G401 (cell line): ENCODE data around the gene AADACL4. TPM values are rescaled to one million over a fixed set of nuclear protein-coding genes. Genes with fewer than 3 reads are reported as not detected.
"Not testable (repeated sequence)": the region's sequence is repeated elsewhere in the genome, so short reads cannot be mapped to it uniquely, and the experiment has no call there.

ENCODE experiments used
- DNase-seq: peaks from one replicate; pipeline ENCODE4 v3.0.0-alpha.2; 2015; ENCODE audit warnings: low spot score
- in situ Hi-C: cut with HindIII; loops from 2 replicates; pipeline ENCODE4 v1.10.0; 2016; ENCODE audit warnings: low sequenced_read_pairs, mixed read lengths
- total RNA-seq: library from RNA; depleted of rRNA; stranded (reverse); fragments of >200 nt; shearing (Covaris generic); gene quantifications from 2 replicates; pipeline ENCODE4 v1.2.3, GENCODE V29; 2014

The AADACL4 gene
- total RNA-seq, 1 experiment from 2014 or later: not detected

DNA sequence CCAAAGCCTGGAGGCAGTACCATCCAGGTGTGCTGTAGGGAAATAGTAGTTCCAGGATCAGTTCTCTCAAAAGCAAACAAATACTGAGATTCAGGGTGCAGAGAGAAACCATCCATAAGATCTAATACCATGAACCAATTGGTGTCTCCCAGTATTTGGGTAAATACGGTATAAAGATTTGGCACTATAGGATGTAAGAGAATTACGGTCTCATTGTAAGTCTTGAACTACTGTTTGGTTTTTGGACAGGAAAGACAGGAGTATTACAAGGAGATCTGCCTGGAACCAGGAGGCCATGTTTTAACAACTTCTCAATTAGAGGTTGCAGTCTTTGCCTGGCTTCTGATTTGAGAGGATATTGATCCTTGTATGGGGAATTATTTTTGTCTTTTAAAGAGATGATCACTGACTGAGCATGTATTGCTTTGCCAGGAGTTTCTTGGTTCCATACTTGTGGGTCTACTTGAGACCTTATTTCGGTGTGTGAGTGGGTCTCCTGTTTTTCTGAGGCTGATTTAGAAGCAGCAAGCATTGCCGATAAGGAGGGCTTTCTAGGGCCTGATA lies 10.2 kb downstream of the AADACL4 start:
- DNase-seq: no peak
- in situ Hi-C loops: no loop called here

- in situ Hi-C loops: no loop called here
- DNase-seq: no peak
Measured at GRCh38 chr1:12654657-12655056, 10.8 kb downstream of the AADACL4 start.

DNA sequence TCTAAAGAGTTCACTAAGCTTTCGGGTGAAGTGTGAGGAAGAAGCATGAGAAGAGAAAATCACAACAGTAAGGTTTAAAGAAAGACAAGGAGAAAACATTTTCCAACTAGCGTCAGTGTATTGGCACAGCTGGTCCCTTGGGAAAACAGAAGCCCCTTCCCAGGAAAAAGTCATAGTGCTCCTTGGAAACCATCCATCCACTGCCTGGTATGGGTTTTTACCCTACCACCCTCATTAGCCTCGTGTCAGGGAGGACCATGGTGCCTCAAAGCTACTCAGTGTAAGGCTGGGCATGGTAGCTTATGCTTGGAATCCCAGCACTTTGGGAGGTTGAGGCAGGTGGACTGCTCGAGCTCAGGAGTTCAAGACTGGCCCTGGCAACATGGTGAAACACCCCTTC lies 12.7 kb downstream of the AADACL4 start:
- no peak for DNase-seq
- in situ Hi-C loops: no loop called here

- DNase-seq: no peak
- in situ Hi-C loops: no loop called here
Measured at GRCh38 chr1:12657060-12657884, 13.4 kb downstream of the AADACL4 start.

DNA sequence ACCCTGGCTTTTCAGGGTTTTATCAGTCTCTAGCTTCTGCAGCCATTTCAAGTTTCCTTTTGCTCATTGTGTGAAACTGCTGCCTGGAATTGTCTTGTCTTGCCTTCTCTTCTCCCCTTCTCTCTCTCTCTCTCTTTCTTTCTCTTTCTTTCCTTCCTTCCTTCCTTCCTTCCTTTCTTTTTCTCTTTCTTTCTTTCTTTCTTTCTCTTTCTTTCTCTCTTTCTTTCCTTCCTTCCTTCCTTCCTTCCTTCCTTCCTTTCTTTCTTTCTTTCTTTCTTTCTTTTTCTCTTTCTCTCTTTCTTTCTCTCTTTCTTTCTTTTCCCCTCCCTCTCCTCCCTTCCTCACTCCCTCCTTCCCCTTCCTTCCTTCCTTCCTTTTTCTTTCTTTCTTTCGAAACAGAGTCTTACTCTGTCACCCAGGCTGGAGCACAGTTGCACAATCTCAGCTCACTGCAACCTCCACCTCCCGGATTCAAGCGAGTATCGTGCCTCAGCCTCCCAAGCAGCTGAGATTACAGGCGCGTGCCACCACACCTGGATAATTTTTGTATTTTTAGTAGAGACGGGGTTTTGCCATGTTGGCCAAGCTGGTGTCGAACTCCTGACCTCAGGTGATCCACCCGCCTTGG lies 14.1 kb downstream of the AADACL4 start:
- in situ Hi-C loops, DNase-seq: not testable (repeated sequence)

DNA sequence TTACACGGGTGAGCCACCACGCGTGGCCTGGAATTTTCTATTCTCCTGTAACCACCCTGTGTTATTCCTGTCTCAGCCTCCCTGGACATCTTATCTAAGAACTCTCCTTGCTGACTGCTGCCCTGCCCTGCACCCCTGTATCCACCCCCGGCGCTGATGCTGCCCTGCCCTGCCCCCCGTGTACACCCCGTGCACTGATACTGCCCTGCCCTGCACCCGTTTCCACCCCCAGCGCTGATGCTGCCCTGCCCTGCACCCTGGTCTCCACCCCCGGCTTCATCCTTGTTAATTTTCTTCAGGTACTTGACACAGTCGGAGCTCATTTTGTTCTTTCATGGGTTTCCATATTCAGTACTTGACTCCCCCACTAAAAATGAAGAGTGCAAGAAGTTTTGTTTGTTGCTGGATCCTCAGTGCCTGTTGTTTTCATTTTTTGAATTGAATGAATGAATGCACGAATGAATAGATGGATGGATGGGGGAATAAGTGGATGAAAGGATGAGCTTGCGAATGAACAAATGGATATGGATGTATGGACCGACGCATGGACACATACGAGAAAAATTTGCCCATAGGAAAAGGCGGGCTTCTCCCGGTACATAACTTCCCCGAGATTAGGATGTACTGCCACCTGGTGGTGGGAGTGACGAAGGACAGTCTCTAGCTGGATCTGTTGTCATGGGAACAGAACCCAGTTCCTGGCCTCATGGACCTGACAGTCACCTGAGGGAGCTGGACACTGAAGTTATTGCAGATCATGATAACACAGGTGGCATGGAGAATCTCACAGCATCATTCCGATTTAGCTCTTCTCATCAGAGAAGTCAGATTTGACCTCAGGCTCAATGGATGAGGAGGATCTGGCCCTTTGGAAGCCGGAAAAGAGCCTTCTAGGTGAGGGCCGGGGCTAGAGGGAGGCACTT lies 14.9 kb downstream of the AADACL4 start:
- peak; percentile 34 for DNase-seq
- in situ Hi-C loops: no loop called here

DNA sequence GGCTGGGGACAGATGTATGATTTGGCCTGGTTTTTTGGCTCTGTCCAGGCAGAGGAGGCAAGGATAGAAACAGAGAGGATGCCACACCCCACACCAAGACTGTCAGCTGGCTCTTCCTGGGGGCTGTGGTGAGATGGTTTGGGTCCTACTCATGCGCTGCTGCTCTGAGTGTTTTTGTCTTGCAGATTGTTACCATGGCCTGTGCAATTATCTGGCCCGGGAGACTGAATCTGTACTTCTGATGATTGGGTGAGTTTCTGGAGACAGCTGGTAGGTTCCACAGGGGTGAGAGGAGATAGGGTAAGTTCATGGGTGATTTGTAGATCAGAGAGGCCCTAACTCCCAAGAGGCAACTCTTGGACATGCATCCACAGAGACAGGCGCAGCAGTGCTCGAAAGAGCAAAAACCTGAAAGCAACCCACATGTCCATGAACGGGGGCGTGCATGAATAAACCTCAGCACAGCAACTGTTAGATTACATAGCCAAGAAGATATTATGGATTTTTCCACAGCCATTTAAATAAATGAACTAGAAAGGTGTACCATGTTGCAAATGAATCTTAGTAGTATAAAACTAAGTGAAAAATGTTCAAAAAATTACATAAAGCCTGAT lies 17.8 kb downstream of the AADACL4 start:
- in situ Hi-C loops: no loop called here
- DNase-seq: no peak

DNA sequence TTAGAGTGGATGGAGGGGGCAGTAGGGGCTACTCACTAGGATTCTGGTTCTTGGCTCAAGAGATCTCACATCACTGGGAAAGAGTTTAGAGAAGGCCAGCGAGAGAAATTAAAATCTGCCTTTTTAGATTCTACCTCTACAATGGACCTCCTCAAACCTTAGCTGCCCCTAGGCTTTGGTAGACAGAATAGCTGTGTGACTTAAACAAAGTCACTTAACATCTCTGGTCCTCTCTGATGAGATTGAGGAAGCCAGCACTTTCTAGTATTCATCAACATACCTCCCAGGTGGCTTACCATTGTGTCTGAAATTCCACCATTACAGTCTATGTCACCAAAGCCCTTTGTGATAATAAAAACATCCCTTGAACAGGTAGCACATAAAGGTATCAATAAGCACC lies 18.7 kb downstream of the AADACL4 start:
- in situ Hi-C loops: no loop called here
- DNase-seq: no peak

GRCh38 chr1:12665511-12665910 lies 21.6 kb downstream of the AADACL4 start:
- no peak for DNase-seq
- in situ Hi-C loops: no loop called here

DNA sequence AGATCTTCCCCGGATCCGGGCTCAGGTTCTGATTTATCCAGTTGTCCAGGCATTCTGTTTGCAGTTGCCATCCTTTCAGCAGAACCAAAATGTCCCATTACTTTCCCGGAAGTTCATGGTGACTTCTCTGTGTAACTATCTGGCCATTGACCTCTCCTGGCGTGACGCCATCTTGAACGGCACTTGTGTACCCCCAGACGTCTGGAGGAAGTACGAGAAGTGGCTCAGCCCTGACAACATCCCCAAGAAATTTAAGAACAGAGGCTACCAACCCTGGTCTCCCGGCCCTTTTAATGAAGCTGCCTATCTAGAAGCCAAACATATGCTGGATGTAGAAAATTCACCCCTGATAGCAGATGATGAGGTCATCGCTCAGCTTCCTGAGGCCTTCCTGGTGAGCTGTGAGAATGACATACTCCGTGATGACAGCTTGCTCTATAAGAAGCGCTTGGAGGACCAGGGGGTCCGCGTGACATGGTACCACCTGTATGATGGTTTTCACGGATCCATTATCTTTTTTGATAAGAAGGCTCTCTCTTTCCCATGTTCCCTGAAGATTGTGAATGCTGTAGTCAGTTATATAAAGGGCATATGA lies 22.4 kb downstream of the AADACL4 start:
- in situ Hi-C loops: no loop called here

GRCh38 chr1:12669529-12670068 lies 25.7 kb downstream of the AADACL4 start:
- in situ Hi-C loops: no loop called here
- DNase-seq: no peak

More for the DNA sequence above, 22.4 kb downstream of the AADACL4 start:
- no peak for DNase-seq

- in situ Hi-C loops: no loop called here
- DNase-seq: no peak
Measured at GRCh38 chr1:12674358-12674757, 30.5 kb downstream of the AADACL4 start.

- in situ Hi-C loops, DNase-seq: not testable (repeated sequence)
Measured at GRCh38 chr1:12676122-12676521, 32.2 kb downstream of the AADACL4 start.

DNA sequence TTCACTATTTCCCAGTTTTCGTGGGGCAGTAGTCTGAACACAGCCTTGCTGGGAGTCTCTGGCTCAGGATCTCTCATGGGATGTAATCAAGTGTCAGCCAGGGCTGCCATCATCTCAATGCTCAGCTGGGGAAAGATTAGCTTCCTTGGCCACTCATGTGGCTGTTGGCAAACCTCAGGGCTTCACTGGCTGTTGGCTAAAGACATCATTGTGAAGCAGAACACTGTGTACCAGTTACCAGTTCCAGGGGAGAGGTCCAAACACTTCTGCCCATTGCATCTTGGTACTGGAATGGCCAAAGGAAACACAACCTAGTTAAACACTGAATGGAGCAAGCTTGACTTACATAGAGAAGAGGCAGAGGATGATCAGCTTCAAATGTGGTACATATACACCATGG lies 33.7 kb downstream of the AADACL4 start:
- in situ Hi-C loops: no loop called here
- DNase-seq: peak; percentile 1

DNA sequence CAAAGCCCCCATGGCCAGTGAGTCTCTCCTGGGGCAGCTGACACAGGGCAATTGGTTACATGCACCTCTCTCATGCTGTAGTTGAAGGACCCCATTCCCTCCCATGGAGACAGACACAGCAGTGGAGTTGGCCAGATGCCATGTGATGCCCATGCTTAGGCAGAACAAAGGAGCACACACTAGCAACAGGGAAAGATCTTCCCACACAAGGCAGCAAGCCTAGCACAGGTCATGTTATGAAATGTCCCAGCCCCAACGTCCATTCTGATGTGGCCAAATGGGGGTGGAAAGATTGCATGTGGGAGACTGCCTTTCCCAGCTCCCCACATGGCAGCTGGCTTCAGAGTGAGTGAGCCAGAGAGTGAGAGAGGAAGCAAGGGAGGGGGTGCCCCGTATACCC lies 34.5 kb downstream of the AADACL4 start:
- no peak for DNase-seq
- in situ Hi-C loops: no loop called here

DNA sequence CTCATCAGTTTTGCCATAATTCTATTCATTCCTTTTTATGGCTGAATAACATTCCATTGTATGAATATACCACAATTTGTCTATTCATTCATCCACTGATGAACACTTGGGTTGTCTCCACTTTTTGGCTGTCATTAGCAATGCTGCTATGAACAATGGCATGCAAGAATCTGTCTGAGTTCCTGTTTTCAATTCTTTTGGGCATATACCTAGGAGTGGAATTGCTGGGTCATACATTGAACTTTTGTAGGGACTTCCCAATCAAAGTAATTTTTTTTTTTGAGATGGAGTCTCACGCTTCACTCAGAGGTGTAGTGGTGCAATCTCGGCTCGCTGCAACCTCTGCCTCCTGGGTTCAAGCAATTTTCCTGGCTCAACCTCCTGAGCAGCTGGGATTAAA lies 34.9 kb downstream of the AADACL4 start:
- DNase-seq: no peak
- in situ Hi-C loops: no loop called here

DNA sequence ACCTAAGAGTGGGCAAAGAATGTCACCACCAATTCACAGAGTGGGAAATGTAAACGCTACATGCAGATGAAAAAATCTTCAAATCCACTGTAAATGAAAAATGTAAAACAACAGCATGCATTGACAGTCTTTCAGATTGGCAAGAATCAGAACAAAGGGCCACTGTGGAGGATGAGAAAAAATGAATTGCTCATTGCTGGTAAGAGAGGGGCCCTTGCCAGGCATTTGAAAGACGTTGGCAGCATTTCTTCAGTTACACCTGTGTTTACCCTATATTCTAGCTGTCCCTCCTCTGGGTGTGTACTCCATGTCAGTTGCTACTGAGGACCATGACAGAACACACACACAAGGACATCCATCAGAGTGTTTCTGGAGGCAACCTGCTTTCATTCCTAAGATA lies 46.3 kb downstream of the AADACL4 start:
- DNase-seq: no peak

DNA sequence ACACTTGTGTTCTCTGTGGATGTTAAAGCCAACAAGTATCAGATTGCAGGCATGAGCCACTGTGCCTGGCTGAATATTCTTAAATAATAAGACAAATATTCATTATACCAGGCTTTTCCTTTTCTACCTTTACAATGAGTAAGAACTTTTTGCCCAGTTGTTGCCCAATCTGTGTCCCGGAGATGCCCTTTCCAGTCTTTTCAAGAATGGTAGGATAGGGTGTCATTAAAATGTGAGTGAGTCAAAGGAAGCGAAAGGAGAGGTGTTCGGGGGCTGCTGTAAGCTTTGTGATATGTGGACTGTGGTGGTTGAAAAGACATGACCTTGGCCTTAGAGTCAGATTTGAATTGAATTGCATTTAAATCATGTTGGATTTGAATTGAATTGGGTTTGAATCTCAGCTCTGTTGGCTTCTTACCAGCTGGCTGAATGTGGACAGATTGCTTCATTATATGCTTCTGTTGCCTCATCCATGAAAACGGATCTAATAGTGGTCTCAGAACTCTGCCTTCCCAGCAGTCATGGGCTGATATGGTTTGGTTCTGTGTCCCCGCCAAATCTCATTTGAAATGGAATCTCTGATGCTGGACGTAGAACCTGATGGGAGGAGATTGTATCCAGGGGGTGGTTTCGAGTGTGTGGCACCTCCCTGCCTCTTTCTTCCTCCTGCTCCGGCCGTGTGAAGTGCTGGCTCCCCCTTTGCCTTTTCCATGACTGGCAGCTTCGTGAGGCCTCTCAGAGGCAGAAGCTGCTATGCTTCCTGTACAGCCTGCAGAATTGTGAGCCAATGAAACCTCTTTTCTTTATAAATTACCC lies 49.3 kb downstream of the AADACL4 start:
- in situ Hi-C loops: no loop called here
- no peak for DNase-seq

More for the DNA sequence above, 46.3 kb downstream of the AADACL4 start:
- in situ Hi-C loops: no loop called here
